Neural cell (in vitro differentiated cells): ENCODE measurements around the gene ARFGAP3. TPM values are rescaled to one million over a fixed set of nuclear protein-coding genes. Genes with fewer than 3 reads are reported as not detected.

ENCODE experiments used
- H2AFZ ChIP-seq: fragments of 200-600, 300-800 bp; sonication (generic), shearing (Covaris generic); 2 replicates; pipeline ENCODE4 v1.6.0; 2014; ENCODE audit warnings: low read depth, mild to moderate bottlenecking, antibody characterized with exemption, low read length, moderate library complexity
- H3F3A ChIP-seq: fragments of 200-600 bp; shearing (Covaris generic); 2 replicates; pipeline ENCODE4 v1.6.1; 2016; ENCODE audit warnings: mild to moderate bottlenecking, moderate library complexity, mixed read lengths, antibody characterized with exemption, low read length; ENCODE audit not compliant: insufficient read depth, poor library complexity, severe bottlenecking
- H3K27ac ChIP-seq: fragments of 200-600, 300-800 bp; sonication (generic), shearing (Covaris generic); 2 replicates; pipeline ENCODE4 v1.5.1; 2014; ENCODE audit warnings: mild to moderate bottlenecking, low read length, moderate library complexity
- H3K27me3 ChIP-seq: fragments of 300-800, 200-600 bp; sonication (generic), shearing (Covaris generic); 2 replicates; pipeline ENCODE4 v1.6.0; 2014; ENCODE audit warnings: mild to moderate bottlenecking, low read depth, low read length, moderate library complexity; ENCODE audit not compliant: insufficient read depth
- H3K36me3 ChIP-seq: fragments of 300-800, 200-600 bp; sonication (generic), shearing (Covaris generic); 2 replicates; pipeline ENCODE4 v1.5.1; 2014; ENCODE audit warnings: mild to moderate bottlenecking, antibody characterized with exemption, low read length, moderate library complexity; ENCODE audit not compliant: insufficient read depth
- H3K4me2 ChIP-seq: fragments of 300-800, 200-600 bp; sonication (generic), shearing (Covaris generic); 2 replicates; pipeline ENCODE4 v1.6.0; 2014; ENCODE audit warnings: mild to moderate bottlenecking, low read length
- H3K4me3 ChIP-seq: fragments of 300-800, 200-600 bp; sonication (generic), shearing (Covaris generic); 2 replicates; pipeline ENCODE4 v1.5.1; 2014; ENCODE audit warnings: mild to moderate bottlenecking, low read length, moderate library complexity
- H3K79me2 ChIP-seq: fragments of 200-600 bp; shearing (Covaris generic); replicated peaks from 2 replicates; pipeline ENCODE4 v1.6.0; 2014; ENCODE audit warnings: mild to moderate bottlenecking, low read length, moderate library complexity; ENCODE audit not compliant: insufficient read depth
- H3K9ac ChIP-seq: fragments of 300-800, 200-600 bp; sonication (generic), shearing (Covaris generic); 2 replicates; pipeline ENCODE4 v1.6.1; 2016; ENCODE audit warnings: mild to moderate bottlenecking, low read length, mixed read lengths
- H3K9me2 ChIP-seq: fragments of 200-600 bp; shearing (Covaris generic); 2 replicates; pipeline ENCODE4 v1.6.1; 2016; ENCODE audit warnings: mild to moderate bottlenecking, low read length, mixed read lengths; ENCODE audit not compliant: insufficient read depth
- H3K9me3 ChIP-seq: fragments of 200-600, 300-800 bp; sonication (generic), shearing (Covaris generic); 2 replicates; pipeline ENCODE4 v1.6.1; 2016; ENCODE audit warnings: mild to moderate bottlenecking, mixed run types, low read length, moderate library complexity, mixed read lengths
- H4K20me1 ChIP-seq: fragments of 200-600 bp; shearing (Covaris generic); 2 replicates; pipeline ENCODE4 v1.6.1; 2016; ENCODE audit warnings: mild to moderate bottlenecking, mixed run types; ENCODE audit not compliant: insufficient read depth
- EP300 ChIP-seq: fragments of 450-650 bp; conservative IDR thresholded peaks from 2 replicates; pipeline ENCODE4 v1.6.1; 2014; ENCODE audit warnings: antibody characterized with exemption, mild to moderate bottlenecking, moderate library complexity; ENCODE audit not compliant: poor library complexity, severe bottlenecking
- EZH2 ChIP-seq: fragments of 200-600, 300-800 bp; shearing (Covaris generic), sonication (generic); IDR thresholded peaks from 2 replicates; pipeline ENCODE4 v1.6.1; 2014; ENCODE audit warnings: antibody characterized with exemption, low read length, borderline replicate concordance, mild to moderate bottlenecking; ENCODE audit not compliant: insufficient read depth, poor library complexity, severe bottlenecking
- MXI1 ChIP-seq: fragments of 450-650 bp; conservative IDR thresholded peaks from 2 replicates; pipeline ENCODE4 v1.6.1; 2014; ENCODE audit warnings: antibody characterized with exemption, mild to moderate bottlenecking; ENCODE audit not compliant: poor library complexity, severe bottlenecking
- POLR2AphosphoS5 ChIP-seq: IDR thresholded peaks from 2 replicates; pipeline ENCODE4 v1.6.1; 2012
- RAD21 ChIP-seq: fragments of 450-650 bp; conservative IDR thresholded peaks from 2 replicates; pipeline ENCODE4 v1.6.1; 2014; ENCODE audit warnings: antibody characterized with exemption, mild to moderate bottlenecking, moderate library complexity
- SMC3 ChIP-seq: fragments of 450-650 bp; conservative IDR thresholded peaks from 2 replicates; pipeline ENCODE4 v1.6.1; 2014; ENCODE audit warnings: antibody characterized with exemption, mild to moderate bottlenecking, moderate library complexity; ENCODE audit not compliant: poor library complexity
- TAF1 ChIP-seq: IDR thresholded peaks from 2 replicates; pipeline ENCODE4 v1.6.1; 2012; ENCODE audit warnings: low read depth
- polyA plus RNA-seq: library from polyadenylated mRNA; depleted of rRNA; stranded (reverse); fragments of >200 nt; gene quantifications from 2 replicates; pipeline ENCODE4 v1.2.3, GENCODE V29; 2014
- TF ChIP-seq, protein P1 (sequence below): fragments of 450-650 bp; IDR thresholded peaks from 2 replicates; pipeline ENCODE4 v1.5.1; 2014; ENCODE audit warnings: antibody characterized with exemption, mild to moderate bottlenecking, moderate library complexity; ENCODE audit not compliant: poor library complexity, severe bottlenecking
- TF ChIP-seq, protein P2 (sequence below): IDR thresholded peaks from 2 replicates; pipeline ENCODE4 v1.6.1; 2012; ENCODE audit warnings: borderline replicate concordance

Gene ARFGAP3
- polyA plus RNA-seq, 1 donor from 2014 or later, result 80.7 TPM

DNA sequence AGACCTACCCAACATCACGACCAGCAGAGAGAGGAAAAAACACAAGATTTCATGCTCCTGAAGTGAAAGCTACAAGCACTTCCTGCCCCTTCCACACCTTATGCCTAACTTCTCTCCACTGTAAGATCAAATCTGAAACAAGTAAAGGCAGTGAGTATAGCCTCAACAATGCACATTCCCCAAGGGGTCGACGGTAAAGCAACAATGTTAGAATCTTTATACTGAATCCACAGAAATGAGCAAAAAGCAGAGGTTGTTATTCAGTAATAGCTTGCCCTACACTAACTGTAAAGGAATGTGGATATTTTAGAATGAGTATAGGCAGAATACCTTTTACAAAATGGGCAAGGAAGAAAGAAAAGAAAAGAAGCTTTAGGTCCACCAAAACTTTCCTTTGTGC is 15.6 kb downstream of the ARFGAP3 start:
- no peaks in the 10 kb centered on the region for H3K9me2 ChIP-seq
- H3K27ac ChIP-seq, result no peak overlapping the region
- TF ChIP-seq EZH2 (no peak), RAD21 (no peak)
- no peaks in the 10 kb centered on the region for H4K20me1 ChIP-seq
- H3K9ac ChIP-seq, result no peak overlapping the region
- no peak overlapping the region for H2AFZ ChIP-seq
- H3F3A ChIP-seq, result no peaks in the 10 kb centered on the region
- H3K4me2 ChIP-seq, result no peak overlapping the region
- no peaks in the 10 kb centered on the region for H3K79me2 ChIP-seq
- peaks cover 12% of the 10 kb centered on the region for H3K36me3 ChIP-seq
- no peak overlapping the region for H3K4me3 ChIP-seq
- no peaks in the 10 kb centered on the region for H3K27me3 ChIP-seq
- no peaks in the 10 kb centered on the region for H3K9me3 ChIP-seq

DNA sequence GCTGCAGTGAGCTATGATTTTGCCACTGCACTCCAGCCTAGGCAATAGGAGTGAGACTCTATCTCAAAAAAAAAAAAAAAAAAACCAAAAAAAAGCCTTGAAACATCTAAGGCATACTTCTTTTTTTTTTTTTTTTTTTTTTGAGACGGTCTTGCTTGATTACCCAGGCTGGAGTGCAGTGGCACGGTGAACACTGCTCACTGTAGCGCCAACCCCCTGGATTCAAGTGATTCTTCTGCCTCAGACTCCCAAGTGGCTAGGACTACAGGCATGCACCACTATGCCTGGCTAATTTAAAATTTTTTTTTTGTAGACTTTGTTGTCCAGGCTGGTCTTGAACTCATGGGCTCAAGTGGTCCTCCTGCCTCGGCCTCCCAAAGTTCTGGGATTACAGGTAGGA is 19.5 kb downstream of the ARFGAP3 start:
- Histone ChIP-seq H3K27ac (no peak overlapping the region), H3K9me2 (no peaks in the 10 kb centered on the region), H3K4me3 (no peak overlapping the region), H2AFZ (no peak overlapping the region), H3F3A (no peaks in the 10 kb centered on the region), H3K27me3 (no peaks in the 10 kb centered on the region), H3K9me3 (no peaks in the 10 kb centered on the region), H4K20me1 (no peaks in the 10 kb centered on the region), H3K4me2 (no peak overlapping the region), H3K79me2 (no peaks in the 10 kb centered on the region), H3K36me3 (peaks cover 11% of the 10 kb centered on the region), H3K9ac (no peak overlapping the region)
- TF ChIP-seq EP300, result no peak

DNA sequence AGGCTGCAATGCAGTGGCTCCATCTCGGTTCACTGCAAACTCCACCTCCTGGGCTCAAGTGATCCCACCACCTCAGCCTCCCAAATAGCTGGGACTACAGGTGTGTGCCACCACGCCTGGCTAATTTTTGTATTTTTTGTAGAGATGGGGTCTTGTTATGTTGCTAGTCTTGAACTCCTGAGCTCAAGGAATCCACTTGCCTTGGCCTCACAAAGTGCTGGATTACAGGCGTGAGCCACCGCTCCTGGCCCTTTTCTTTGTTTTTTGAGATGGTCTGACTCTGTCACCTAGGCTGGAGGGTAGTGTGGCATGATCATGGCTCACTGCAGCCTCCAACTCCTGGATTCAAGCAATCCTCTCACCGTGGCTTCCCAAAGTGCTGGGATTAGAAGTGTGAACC is 21.0 kb downstream of the ARFGAP3 start:
- Histone ChIP-seq H3K4me2 (no peak overlapping the region), H3K27ac (no peak overlapping the region), H3K79me2 (no peaks in the 10 kb centered on the region), H3K9me3 (no peaks in the 10 kb centered on the region), H3F3A (no peaks in the 10 kb centered on the region), H4K20me1 (no peaks in the 10 kb centered on the region), H2AFZ (no peak overlapping the region), H3K36me3 (peaks cover 11% of the 10 kb centered on the region), H3K9me2 (no peaks in the 10 kb centered on the region), H3K9ac (no peak overlapping the region), H3K27me3 (no peaks in the 10 kb centered on the region), H3K4me3 (no peak overlapping the region)
- no peak for TF ChIP-seq EZH2
- no peak for TF ChIP-seq POLR2AphosphoS5
- no peak for TF ChIP-seq TAF1
- TF ChIP-seq RAD21, result no peak
- no peak for TF ChIP-seq SMC3
- TF ChIP-seq, protein P1, sequence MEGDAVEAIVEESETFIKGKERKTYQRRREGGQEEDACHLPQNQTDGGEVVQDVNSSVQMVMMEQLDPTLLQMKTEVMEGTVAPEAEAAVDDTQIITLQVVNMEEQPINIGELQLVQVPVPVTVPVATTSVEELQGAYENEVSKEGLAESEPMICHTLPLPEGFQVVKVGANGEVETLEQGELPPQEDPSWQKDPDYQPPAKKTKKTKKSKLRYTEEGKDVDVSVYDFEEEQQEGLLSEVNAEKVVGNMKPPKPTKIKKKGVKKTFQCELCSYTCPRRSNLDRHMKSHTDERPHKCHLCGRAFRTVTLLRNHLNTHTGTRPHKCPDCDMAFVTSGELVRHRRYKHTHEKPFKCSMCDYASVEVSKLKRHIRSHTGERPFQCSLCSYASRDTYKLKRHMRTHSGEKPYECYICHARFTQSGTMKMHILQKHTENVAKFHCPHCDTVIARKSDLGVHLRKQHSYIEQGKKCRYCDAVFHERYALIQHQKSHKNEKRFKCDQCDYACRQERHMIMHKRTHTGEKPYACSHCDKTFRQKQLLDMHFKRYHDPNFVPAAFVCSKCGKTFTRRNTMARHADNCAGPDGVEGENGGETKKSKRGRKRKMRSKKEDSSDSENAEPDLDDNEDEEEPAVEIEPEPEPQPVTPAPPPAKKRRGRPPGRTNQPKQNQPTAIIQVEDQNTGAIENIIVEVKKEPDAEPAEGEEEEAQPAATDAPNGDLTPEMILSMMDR, result no peak
- TF ChIP-seq, protein P2, sequence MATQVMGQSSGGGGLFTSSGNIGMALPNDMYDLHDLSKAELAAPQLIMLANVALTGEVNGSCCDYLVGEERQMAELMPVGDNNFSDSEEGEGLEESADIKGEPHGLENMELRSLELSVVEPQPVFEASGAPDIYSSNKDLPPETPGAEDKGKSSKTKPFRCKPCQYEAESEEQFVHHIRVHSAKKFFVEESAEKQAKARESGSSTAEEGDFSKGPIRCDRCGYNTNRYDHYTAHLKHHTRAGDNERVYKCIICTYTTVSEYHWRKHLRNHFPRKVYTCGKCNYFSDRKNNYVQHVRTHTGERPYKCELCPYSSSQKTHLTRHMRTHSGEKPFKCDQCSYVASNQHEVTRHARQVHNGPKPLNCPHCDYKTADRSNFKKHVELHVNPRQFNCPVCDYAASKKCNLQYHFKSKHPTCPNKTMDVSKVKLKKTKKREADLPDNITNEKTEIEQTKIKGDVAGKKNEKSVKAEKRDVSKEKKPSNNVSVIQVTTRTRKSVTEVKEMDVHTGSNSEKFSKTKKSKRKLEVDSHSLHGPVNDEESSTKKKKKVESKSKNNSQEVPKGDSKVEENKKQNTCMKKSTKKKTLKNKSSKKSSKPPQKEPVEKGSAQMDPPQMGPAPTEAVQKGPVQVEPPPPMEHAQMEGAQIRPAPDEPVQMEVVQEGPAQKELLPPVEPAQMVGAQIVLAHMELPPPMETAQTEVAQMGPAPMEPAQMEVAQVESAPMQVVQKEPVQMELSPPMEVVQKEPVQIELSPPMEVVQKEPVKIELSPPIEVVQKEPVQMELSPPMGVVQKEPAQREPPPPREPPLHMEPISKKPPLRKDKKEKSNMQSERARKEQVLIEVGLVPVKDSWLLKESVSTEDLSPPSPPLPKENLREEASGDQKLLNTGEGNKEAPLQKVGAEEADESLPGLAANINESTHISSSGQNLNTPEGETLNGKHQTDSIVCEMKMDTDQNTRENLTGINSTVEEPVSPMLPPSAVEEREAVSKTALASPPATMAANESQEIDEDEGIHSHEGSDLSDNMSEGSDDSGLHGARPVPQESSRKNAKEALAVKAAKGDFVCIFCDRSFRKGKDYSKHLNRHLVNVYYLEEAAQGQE, result no peak
- TF ChIP-seq MXI1, result no peak
- no peak for TF ChIP-seq EP300
